Smooth muscle cell (in vitro differentiated cells): ENCODE results near the gene RNF40. TPM values are rescaled to one million over a fixed set of nuclear protein-coding genes. Genes with fewer than 3 reads are reported as not detected.

Source experiments
- DNase-seq: peaks from one replicate; lab custom pipeline; 2025; ENCODE audit not compliant: unreplicated experiment; lab: John Stamatoyannopoulos, UW
- H2AFZ ChIP-seq: fragments of 200-600 bp; sonication (generic); 2 replicates; pipeline ENCODE4 v1.6.0; 2016; ENCODE audit warnings: antibody characterized with exemption, low read depth, mild to moderate bottlenecking
- H3F3A ChIP-seq: fragments of 200-600 bp; sonication (generic); 2 replicates; pipeline ENCODE4 v1.6.0; 2017; ENCODE audit warnings: antibody characterized with exemption, low read depth
- H3K27ac ChIP-seq: fragments of 200-600 bp; sonication (generic); 2 replicates; pipeline ENCODE4 v1.5.1; 2016; ENCODE audit warnings: low read depth, mild to moderate bottlenecking
- H3K27me3 ChIP-seq: fragments of 200-600 bp; sonication (generic); 2 replicates; pipeline ENCODE4 v1.6.1; 2016; ENCODE audit warnings: low read depth, mild to moderate bottlenecking
- H3K36me3 ChIP-seq: fragments of 200-600 bp; sonication (generic); 2 replicates; pipeline ENCODE4 v1.5.1; 2016; ENCODE audit warnings: low read depth
- H3K4me1 ChIP-seq: fragments of 200-600 bp; sonication (generic); 2 replicates; pipeline ENCODE4 v1.5.1; 2016; ENCODE audit warnings: low read depth
- H3K4me2 ChIP-seq: fragments of 200-600 bp; sonication (generic); 2 replicates; pipeline ENCODE4 v1.6.0; 2016; ENCODE audit warnings: mild to moderate bottlenecking
- H3K4me3 ChIP-seq: fragments of 200-600 bp; sonication (generic); 2 replicates; pipeline ENCODE4 v1.5.1; 2016; ENCODE audit warnings: mild to moderate bottlenecking
- H3K79me2 ChIP-seq: fragments of 200-600 bp; sonication (generic); 2 replicates; pipeline ENCODE4 v1.6.0; 2016; ENCODE audit warnings: low read depth, mild to moderate bottlenecking
- H3K9ac ChIP-seq: fragments of 200-600 bp; sonication (generic); 2 replicates; pipeline ENCODE4 v1.6.0; 2016; ENCODE audit warnings: low read depth
- H3K9me3 ChIP-seq: fragments of 200-600 bp; sonication (generic); replicated peaks from 2 replicates; pipeline ENCODE4 v1.5.1; 2016; ENCODE audit warnings: low read depth
- H4K20me1 ChIP-seq: fragments of 200-600 bp; sonication (generic); 2 replicates; pipeline ENCODE4 v1.6.0; 2016; ENCODE audit warnings: low read depth
- WGBS: methylation state at CpG from one replicate; pipeline ENCODE4 v1.1.7; 2016; ENCODE audit warnings: low lambda C conversion rate; 5-methylcytosine and 5-hydroxymethylcytosine counted together
- polyA plus RNA-seq: library from polyadenylated mRNA; unstranded; fragments of >200 nt; fragmentation: Nextera tagmentation; extraction: Ambion mirVana; gene quantifications from 2 replicates; pipeline ENCODE4 v1.2.1, GENCODE V29; 2016
- total RNA-seq: library from RNA; depleted of rRNA; stranded (reverse); fragments of >200 nt; gene quantifications from 2 replicates; pipeline ENCODE4 v1.2.3, GENCODE V29; 2014
- TF ChIP-seq, protein P1 (sequence below): fragments of 200-600 bp; sonication (generic); IDR thresholded peaks from 2 replicates; pipeline ENCODE4 v1.5.1; 2017; ENCODE audit warnings: borderline replicate concordance, mild to moderate bottlenecking, antibody characterized with exemption; ENCODE audit not compliant: insufficient read depth, poor library complexity, severe bottlenecking

Gene RNF40
- total and polyA plus RNA-seq, 2 experiments from 2014 or later: 66.1 to 92.5 TPM

GRCh38 chr16:30768583-30769181, 6.6 kb downstream of the RNF40 start:
- peaks cover 6% of the 10 kb centered on the region for H4K20me1 ChIP-seq
- peaks cover 13% of the 10 kb centered on the region for H3K36me3 ChIP-seq
- no peak overlapping the region for H3K9ac ChIP-seq
- no peak overlapping the region for H3K27ac ChIP-seq
- no peak for DNase-seq
- H3K4me3 ChIP-seq: no peak overlapping the region
- WGBS: 97% methylated on average over 23 of the region's 23 CpGs
- H2AFZ ChIP-seq: no peak overlapping the region
- no peaks in the 10 kb centered on the region for H3K27me3 ChIP-seq
- H3K4me2 ChIP-seq: no peak overlapping the region
- H3F3A ChIP-seq: no peaks in the 10 kb centered on the region
- H3K9me3 ChIP-seq: no peaks in the 10 kb centered on the region
- H3K79me2 ChIP-seq: peaks cover 16% of the 10 kb centered on the region
- TF ChIP-seq, protein P1, sequence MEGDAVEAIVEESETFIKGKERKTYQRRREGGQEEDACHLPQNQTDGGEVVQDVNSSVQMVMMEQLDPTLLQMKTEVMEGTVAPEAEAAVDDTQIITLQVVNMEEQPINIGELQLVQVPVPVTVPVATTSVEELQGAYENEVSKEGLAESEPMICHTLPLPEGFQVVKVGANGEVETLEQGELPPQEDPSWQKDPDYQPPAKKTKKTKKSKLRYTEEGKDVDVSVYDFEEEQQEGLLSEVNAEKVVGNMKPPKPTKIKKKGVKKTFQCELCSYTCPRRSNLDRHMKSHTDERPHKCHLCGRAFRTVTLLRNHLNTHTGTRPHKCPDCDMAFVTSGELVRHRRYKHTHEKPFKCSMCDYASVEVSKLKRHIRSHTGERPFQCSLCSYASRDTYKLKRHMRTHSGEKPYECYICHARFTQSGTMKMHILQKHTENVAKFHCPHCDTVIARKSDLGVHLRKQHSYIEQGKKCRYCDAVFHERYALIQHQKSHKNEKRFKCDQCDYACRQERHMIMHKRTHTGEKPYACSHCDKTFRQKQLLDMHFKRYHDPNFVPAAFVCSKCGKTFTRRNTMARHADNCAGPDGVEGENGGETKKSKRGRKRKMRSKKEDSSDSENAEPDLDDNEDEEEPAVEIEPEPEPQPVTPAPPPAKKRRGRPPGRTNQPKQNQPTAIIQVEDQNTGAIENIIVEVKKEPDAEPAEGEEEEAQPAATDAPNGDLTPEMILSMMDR: no peak
- H3K4me1 ChIP-seq: peaks cover under 1% of the 10 kb centered on the region

DNA sequence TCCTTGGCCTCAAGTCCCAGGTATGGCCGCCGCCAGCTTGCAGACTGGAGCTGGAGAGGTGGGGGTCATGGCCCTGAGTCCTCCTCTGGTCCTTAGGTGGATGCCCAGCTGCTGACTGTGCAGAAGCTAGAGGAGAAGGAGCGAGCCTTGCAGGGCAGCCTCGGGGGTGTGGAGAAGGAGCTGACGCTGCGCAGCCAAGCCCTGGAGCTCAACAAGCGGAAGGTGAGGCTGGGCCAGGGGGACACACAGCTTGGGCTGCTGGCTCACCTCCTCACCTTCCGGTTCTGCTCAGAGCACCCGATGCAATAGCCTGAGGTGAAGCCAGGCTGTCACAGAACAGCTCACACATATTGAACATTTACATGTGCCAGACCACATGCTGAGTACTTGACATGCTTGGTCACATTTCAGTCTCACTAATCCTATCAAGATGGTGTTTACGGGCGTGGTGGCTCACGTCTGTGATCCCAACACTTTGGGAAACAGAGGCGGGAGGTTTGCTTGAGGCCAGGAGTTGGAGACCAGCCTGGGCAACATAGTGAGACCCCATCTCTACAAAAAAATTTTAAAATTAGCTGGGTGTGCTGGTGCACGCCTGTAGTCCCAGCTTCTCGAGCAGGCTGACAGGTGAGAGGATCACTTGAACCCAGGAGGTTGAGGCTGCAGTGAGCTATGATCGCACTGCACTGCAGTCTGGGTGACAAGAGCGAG, 7.4 kb downstream of the RNF40 start:
- peaks cover 2% of the 10 kb centered on the region for H4K20me1 ChIP-seq
- H3K27ac ChIP-seq: no peak overlapping the region
- DNase-seq: no peak
- WGBS: 97% methylated on average over 17 of the region's 17 CpGs
- no peaks in the 10 kb centered on the region for H3K27me3 ChIP-seq
- peaks cover 8% of the 10 kb centered on the region for H3K79me2 ChIP-seq
- H3K36me3 ChIP-seq: peaks cover 13% of the 10 kb centered on the region
- no peaks in the 10 kb centered on the region for H3K9me3 ChIP-seq
- peaks cover 4% of the 10 kb centered on the region for H3F3A ChIP-seq
- no peak overlapping the region for H3K9ac ChIP-seq
- H3K4me3 ChIP-seq: no peak overlapping the region
- TF ChIP-seq, protein P1: no peak
- H2AFZ ChIP-seq: no peak overlapping the region
- no peak overlapping the region for H3K4me2 ChIP-seq
- H3K4me1 ChIP-seq: no peaks in the 10 kb centered on the region

DNA sequence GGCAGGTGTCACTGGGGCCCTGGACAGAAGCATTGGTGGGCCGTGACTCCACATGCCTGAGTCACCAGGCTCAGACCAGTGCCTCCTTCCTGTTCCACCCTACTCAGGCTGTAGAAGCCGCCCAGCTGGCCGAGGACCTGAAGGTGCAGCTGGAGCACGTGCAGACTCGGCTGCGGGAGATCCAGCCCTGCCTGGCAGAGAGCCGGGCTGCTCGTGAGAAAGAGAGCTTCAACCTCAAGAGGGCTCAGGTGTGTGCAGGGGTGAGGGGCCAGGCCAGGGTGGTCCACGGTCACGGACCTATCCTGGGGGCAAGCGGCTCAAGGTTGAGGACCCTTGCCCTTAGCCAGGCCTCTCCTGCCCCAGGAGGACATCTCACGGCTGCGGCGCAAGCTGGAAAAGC, 9.6 kb downstream of the RNF40 start:
- Histone ChIP-seq H2AFZ (no peak overlapping the region), H3K9me3 (no peaks in the 10 kb centered on the region), H3K27ac (no peak overlapping the region), H3K36me3 (peaks cover 12% of the 10 kb centered on the region), H4K20me1 (no peaks in the 10 kb centered on the region), H3K4me3 (no peak overlapping the region), H3K9ac (no peak overlapping the region), H3F3A (peaks cover 10% of the 10 kb centered on the region), H3K4me1 (peaks cover 8% of the 10 kb centered on the region), H3K4me2 (no peak overlapping the region), H3K27me3 (no peaks in the 10 kb centered on the region), H3K79me2 (peaks cover 4% of the 10 kb centered on the region)
- TF ChIP-seq, protein P1: no peak
- DNase-seq: no peak
- WGBS: 97% methylated on average over 14 of the region's 14 CpGs
